NT2/D1 (cell line): ENCODE measurements around the gene SPATA31A3.
"Not testable (repeated sequence)": the region's sequence is repeated elsewhere in the genome, so short reads cannot be mapped to it uniquely, and the experiment has no call there.

ENCODE experiments used
- DNase-seq: peaks from one replicate; pipeline ENCODE4 v3.0.0-alpha.2; 2011; ENCODE audit warnings: low read depth, low spot score
- H3K27me3 ChIP-seq: 2 replicates; pipeline ENCODE4 v1.6.0; 2011; ENCODE audit warnings: mild to moderate bottlenecking; ENCODE audit not compliant: insufficient read length, insufficient read depth
- H3K36me3 ChIP-seq: 2 replicates; pipeline ENCODE4 v1.6.1; 2011; ENCODE audit warnings: mild to moderate bottlenecking, low read length, mixed read lengths; ENCODE audit not compliant: insufficient read depth, insufficient read length
- H3K4me1 ChIP-seq: 2 replicates; pipeline ENCODE4 v1.5.1; 2011; ENCODE audit not compliant: insufficient read depth, insufficient read length
- H3K4me3 ChIP-seq: 2 replicates; pipeline ENCODE4 v1.5.1; 2011; ENCODE audit warnings: low read depth; ENCODE audit not compliant: insufficient read length
- H3K9ac ChIP-seq: 2 replicates; pipeline ENCODE4 v1.6.0; 2011; ENCODE audit warnings: low read depth; ENCODE audit not compliant: insufficient read length
- H3K9me3 ChIP-seq: 2 replicates; pipeline ENCODE4 v1.5.1; 2011; ENCODE audit warnings: mild to moderate bottlenecking, low read length; ENCODE audit not compliant: insufficient read depth

Gene SPATA31A3

GRCh38 chr9:66992450-66992849 is at the start of gene SPATA31A3:
Gene SPATA31A3, minus strand, starts transcription at chr9:66992550. Its CDS starts 29 bp downstream, at chr9:66992521.
- not testable (repeated sequence) for H3K27me3 ChIP-seq, H3K4me1 ChIP-seq, H3K36me3 ChIP-seq, H3K4me3 ChIP-seq, DNase-seq, H3K9ac ChIP-seq, H3K9me3 ChIP-seq

GRCh38 chr9:66952576-66952975 is 39.8 kb downstream of the SPATA31A3 start:
- not testable (repeated sequence) for H3K9me3 ChIP-seq, H3K4me3 ChIP-seq, H3K27me3 ChIP-seq, DNase-seq, H3K9ac ChIP-seq, H3K4me1 ChIP-seq, H3K36me3 ChIP-seq

GRCh38 chr9:66942400-66943155 is 49.8 kb downstream of the SPATA31A3 start:
- H3K9ac ChIP-seq, H3K27me3 ChIP-seq, H3K9me3 ChIP-seq, H3K4me3 ChIP-seq, H3K4me1 ChIP-seq, H3K36me3 ChIP-seq, DNase-seq: not testable (repeated sequence)

GRCh38 chr9:66939878-66940830 is 52.2 kb downstream of the SPATA31A3 start:
- H3K9me3 ChIP-seq, DNase-seq, H3K36me3 ChIP-seq, H3K4me1 ChIP-seq, H3K9ac ChIP-seq, H3K4me3 ChIP-seq, H3K27me3 ChIP-seq: not testable (repeated sequence)

- not testable (repeated sequence) for H3K36me3 ChIP-seq, H3K4me3 ChIP-seq, H3K4me1 ChIP-seq, H3K9ac ChIP-seq, H3K9me3 ChIP-seq, H3K27me3 ChIP-seq, DNase-seq
Measured at GRCh38 chr9:66938322-66938721, 54.0 kb downstream of the SPATA31A3 start.

- not testable (repeated sequence) for H3K27me3 ChIP-seq, H3K9me3 ChIP-seq, H3K9ac ChIP-seq, H3K4me3 ChIP-seq, DNase-seq, H3K4me1 ChIP-seq, H3K36me3 ChIP-seq
Measured at GRCh38 chr9:66937662-66938061, 54.7 kb downstream of the SPATA31A3 start.
